Neural progenitor cell (in vitro differentiated cells): ENCODE results near the gene SLC19A1. TPM values are rescaled to one million over a fixed set of nuclear protein-coding genes. Genes with fewer than 3 reads are reported as not detected.

Source experiments
- DNase-seq: peaks from one replicate; pipeline ENCODE4 v3.0.0-alpha.2; 2016; ENCODE audit warnings: low spot score
- H2AFZ ChIP-seq: fragments of 200-600 bp; sonication (generic); replicated peaks from 2 replicates; pipeline ENCODE4 v1.6.1; 2016; ENCODE audit warnings: antibody characterized with exemption
- H3F3A ChIP-seq: fragments of 200-600 bp; sonication (generic); 2 replicates; pipeline ENCODE4 v1.6.1; 2016; ENCODE audit warnings: antibody characterized with exemption, low read depth
- H3K27ac ChIP-seq: fragments of 200-600 bp; sonication (generic); 2 replicates; pipeline ENCODE4 v1.5.1; 2016; ENCODE audit warnings: mild to moderate bottlenecking
- H3K27me3 ChIP-seq: fragments of 200-600 bp; sonication (generic); 2 replicates; pipeline ENCODE4 v1.6.1; 2016; ENCODE audit warnings: mild to moderate bottlenecking, moderate library complexity
- H3K36me3 ChIP-seq: fragments of 200-600 bp; sonication (generic); 2 replicates; pipeline ENCODE4 v1.5.1; 2016
- H3K4me1 ChIP-seq: fragments of 200-600 bp; sonication (generic); 2 replicates; pipeline ENCODE4 v1.6.1; 2016; ENCODE audit warnings: mixed run types
- H3K4me2 ChIP-seq: fragments of 200-600 bp; sonication (generic); 2 replicates; pipeline ENCODE4 v1.6.1; 2016
- H3K4me3 ChIP-seq: fragments of 200-600 bp; sonication (generic); 2 replicates; pipeline ENCODE4 v1.5.1; 2016
- H3K79me2 ChIP-seq: fragments of 200-600 bp; sonication (generic); 2 replicates; pipeline ENCODE4 v1.6.1; 2016; ENCODE audit warnings: low read depth
- H3K9ac ChIP-seq: fragments of 200-600 bp; sonication (generic); 2 replicates; pipeline ENCODE4 v1.6.1; 2016
- H3K9me3 ChIP-seq: fragments of 200-600 bp; sonication (generic); 2 replicates; pipeline ENCODE4 v1.5.1; 2016; ENCODE audit warnings: low read depth
- H4K20me1 ChIP-seq: fragments of 200-600 bp; sonication (generic); 2 replicates; pipeline ENCODE4 v1.6.1; 2016; ENCODE audit warnings: low read depth
- H3K27ac Mint-ChIP-seq: 3 replicates; pipeline ENCODE4 v1.8.0; 2021; ENCODE audit warnings: mixed read lengths
- H3K27me3 Mint-ChIP-seq: 2 replicates; pipeline ENCODE4 v1.8.0; 2022; ENCODE audit warnings: low read depth, mild to moderate bottlenecking, inconsistent platforms, moderate library complexity, mixed read lengths; ENCODE audit not compliant: insufficient read depth
- H3K36me3 Mint-ChIP-seq: 3 replicates; pipeline ENCODE4 v1.8.0; 2021; ENCODE audit warnings: mixed read lengths
- H3K4me1 Mint-ChIP-seq: 3 replicates; pipeline ENCODE4 v1.8.0; 2021; ENCODE audit warnings: mixed read lengths
- H3K4me3 Mint-ChIP-seq: 3 replicates; pipeline ENCODE4 v1.8.0; 2021; ENCODE audit warnings: mild to moderate bottlenecking, moderate library complexity, mixed read lengths
- H3K9me3 Mint-ChIP-seq: 3 replicates; pipeline ENCODE4 v1.8.0; 2020; ENCODE audit warnings: mixed read lengths
- CTCF ChIP-seq: fragments of 200-600 bp; sonication (generic); IDR thresholded peaks from 2 replicates; pipeline ENCODE4 v1.5.1; 2017; ENCODE audit warnings: antibody characterized with exemption, mild to moderate bottlenecking
- EZH2 ChIP-seq: fragments of 200-600 bp; sonication (generic); IDR thresholded peaks from 2 replicates; pipeline ENCODE4 v1.6.1; 2017; ENCODE audit warnings: antibody characterized with exemption, mild to moderate bottlenecking, moderate library complexity
- EZH2phosphoT487 ChIP-seq: fragments of 200-600 bp; sonication (generic); IDR thresholded peaks from 2 replicates; pipeline ENCODE4 v1.6.1; 2017; ENCODE audit warnings: antibody characterized with exemption
- total RNA-seq: library from RNA; depleted of rRNA; stranded (reverse); fragments of >200 nt; gene quantifications from 2 replicates; pipeline ENCODE4 v1.2.3, GENCODE V29; 2015; ENCODE audit warnings: low replicate concordance

Gene SLC19A1
- total RNA-seq, 1 donor from 2014 or later = 7.7 TPM

DNA sequence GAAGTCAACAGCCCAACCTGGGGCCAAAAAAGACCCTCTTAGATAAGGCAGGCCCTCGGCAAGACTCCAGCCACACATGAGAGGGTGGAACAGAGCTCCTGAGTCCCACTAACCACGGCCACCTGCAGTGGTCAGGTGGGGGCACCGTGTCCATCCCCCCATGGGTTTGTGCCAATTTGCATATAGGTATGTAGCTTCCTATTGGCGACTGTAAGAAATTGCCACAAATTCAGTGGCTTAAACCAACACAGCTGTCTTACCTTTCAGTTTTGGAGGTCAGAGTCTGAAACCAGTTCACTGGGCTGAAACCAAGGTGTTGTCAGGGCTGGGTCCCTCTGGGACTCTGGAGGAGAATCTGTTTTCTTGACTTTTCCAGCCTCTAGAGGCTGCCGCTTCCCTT is 77.9 kb downstream of the SLC19A1 start:
- no peak for DNase-seq
- Mint-ChIP-seq H3K36me3 (peaks cover 21% of the 10 kb centered on the region), H3K27me3 (peaks cover 3% of the 10 kb centered on the region), H3K9me3 (peaks cover 19% of the 10 kb centered on the region), H3K4me3 (no peak overlapping the region), H3K27ac (no peak overlapping the region), H3K4me1 (peaks cover 4% of the 10 kb centered on the region)
- Histone ChIP-seq H3K4me1 (peaks cover 4% of the 10 kb centered on the region), H3K4me3 (no peak overlapping the region), H3K4me2 (no peak overlapping the region), H3K9me3 (peaks cover 8% of the 10 kb centered on the region), H3F3A (peaks cover 10% of the 10 kb centered on the region), H4K20me1 (peaks cover 48% of the 10 kb centered on the region), H2AFZ (no peak overlapping the region), H3K36me3 (peaks cover 8% of the 10 kb centered on the region), H3K27me3 (no peaks in the 10 kb centered on the region), H3K9ac (no peak overlapping the region), H3K79me2 (peaks cover 48% of the 10 kb centered on the region), H3K27ac (no peak overlapping the region)
- no peak for TF ChIP-seq EZH2
- no peak for TF ChIP-seq CTCF
- TF ChIP-seq EZH2phosphoT487 = no peak

GRCh38 chr21:45463871-45464270 is 78.4 kb downstream of the SLC19A1 start:
- H3K36me3 Mint-ChIP-seq = peaks cover 21% of the 10 kb centered on the region
- H3K9me3 Mint-ChIP-seq = peaks cover 19% of the 10 kb centered on the region
- peaks cover 8% of the 10 kb centered on the region for H3K9me3 ChIP-seq

DNA sequence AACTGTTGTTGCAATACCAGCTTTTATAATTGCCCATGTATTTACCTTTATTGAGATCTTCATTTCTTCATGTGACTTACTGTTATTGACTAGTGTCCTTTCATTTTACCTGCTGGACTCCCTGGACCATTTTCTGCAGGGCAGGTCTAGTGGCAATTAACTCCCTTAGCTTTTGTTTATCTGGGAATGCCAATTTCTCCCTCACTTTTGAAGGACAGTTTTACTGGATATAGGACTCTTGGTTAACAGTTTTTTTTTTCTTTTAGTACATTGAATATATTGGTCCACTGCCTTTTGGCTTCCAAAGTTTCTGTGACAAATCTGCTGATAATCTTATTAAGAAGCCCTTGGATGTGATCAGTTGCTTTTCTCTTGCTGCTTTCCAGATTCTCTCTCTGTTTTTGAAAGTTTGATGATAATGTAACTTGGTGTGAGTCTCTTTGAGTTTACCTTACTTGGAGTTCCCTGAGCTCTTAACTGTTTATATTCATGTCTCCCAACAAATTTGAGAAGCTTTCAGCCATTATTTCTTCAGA is 80.4 kb downstream of the SLC19A1 start:
- H3K27me3 Mint-ChIP-seq = peaks cover 3% of the 10 kb centered on the region
- Histone ChIP-seq H3K27me3 (no peaks in the 10 kb centered on the region), H4K20me1 (peaks cover 42% of the 10 kb centered on the region), H3K4me1 (no peaks in the 10 kb centered on the region), H3K79me2 (peaks cover 48% of the 10 kb centered on the region), H3K9ac (no peak overlapping the region), H2AFZ (no peak overlapping the region), H3K4me2 (no peak overlapping the region), H3K4me3 (no peak overlapping the region), H3F3A (no peaks in the 10 kb centered on the region), H3K27ac (no peak overlapping the region), H3K9me3 (peaks cover 8% of the 10 kb centered on the region), H3K36me3 (peaks cover 8% of the 10 kb centered on the region)
- no peak for TF ChIP-seq EZH2
- TF ChIP-seq CTCF = no peak
- TF ChIP-seq EZH2phosphoT487 = no peak
- no peak for DNase-seq
- no peak overlapping the region for H3K27ac Mint-ChIP-seq
- H3K4me3 Mint-ChIP-seq = no peak overlapping the region
- H3K36me3 Mint-ChIP-seq = peaks cover 21% of the 10 kb centered on the region
- H3K4me1 Mint-ChIP-seq = peaks cover 3% of the 10 kb centered on the region
- peaks cover 19% of the 10 kb centered on the region for H3K9me3 Mint-ChIP-seq

More at GRCh38 chr21:45463871-45464270, 78.4 kb downstream of the SLC19A1 start:
- no peak overlapping the region for H3K4me3 Mint-ChIP-seq
- Histone ChIP-seq H3K27me3 (no peaks in the 10 kb centered on the region), H3K79me2 (peaks cover 48% of the 10 kb centered on the region), H2AFZ (no peak overlapping the region), H3K4me3 (no peak overlapping the region), H3K27ac (no peak overlapping the region), H3K36me3 (peaks cover 8% of the 10 kb centered on the region), H3F3A (peaks cover 6% of the 10 kb centered on the region), H4K20me1 (peaks cover 44% of the 10 kb centered on the region), H3K4me1 (peaks cover under 1% of the 10 kb centered on the region), H3K4me2 (no peak overlapping the region), H3K9ac (no peak overlapping the region)
- no peak for DNase-seq
- peaks cover 3% of the 10 kb centered on the region for H3K4me1 Mint-ChIP-seq
- TF ChIP-seq CTCF (no peak), EZH2 (no peak), EZH2phosphoT487 (no peak)
- H3K27me3 Mint-ChIP-seq = peaks cover 3% of the 10 kb centered on the region
- H3K27ac Mint-ChIP-seq = no peak overlapping the region
